SIG-M5 (cell line): Measurements from ENCODE around the gene PLCG2.
"Not testable (repeated sequence)": the region's sequence is repeated elsewhere in the genome, so short reads cannot be mapped to it uniquely, and the experiment has no call there.

Experiments used
- DNase-seq: peaks from one replicate; lab custom pipeline; 2025; lab: John Stamatoyannopoulos, UW

The PLCG2 gene

GRCh38 chr16:81913222-81913621, 134.1 kb downstream of the PLCG2 start:
- no peak for DNase-seq

DNA sequence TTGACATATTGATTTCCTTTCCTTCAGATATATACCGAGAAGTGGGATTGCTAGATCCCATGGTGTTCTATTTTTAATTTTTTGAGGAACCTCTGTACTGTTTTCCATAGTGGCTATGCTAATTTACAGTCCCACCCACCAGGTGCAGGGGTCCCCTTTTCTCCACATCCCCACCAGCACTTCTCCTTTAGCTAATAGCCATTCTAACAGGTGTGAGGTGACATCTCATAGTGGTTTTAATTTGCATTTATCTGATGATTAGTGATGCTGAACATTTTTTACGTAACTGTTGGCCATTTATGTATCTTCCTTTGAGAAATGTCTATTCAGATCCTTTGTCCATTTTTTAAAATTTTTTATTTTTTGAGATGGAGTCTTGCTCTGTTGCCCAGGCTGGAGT, 138.3 kb downstream of the PLCG2 start:
- DNase-seq = no peak

- no peak for DNase-seq
These were observed 139.8 kb downstream of the PLCG2 start for GRCh38 chr16:81918927-81919326.

DNA sequence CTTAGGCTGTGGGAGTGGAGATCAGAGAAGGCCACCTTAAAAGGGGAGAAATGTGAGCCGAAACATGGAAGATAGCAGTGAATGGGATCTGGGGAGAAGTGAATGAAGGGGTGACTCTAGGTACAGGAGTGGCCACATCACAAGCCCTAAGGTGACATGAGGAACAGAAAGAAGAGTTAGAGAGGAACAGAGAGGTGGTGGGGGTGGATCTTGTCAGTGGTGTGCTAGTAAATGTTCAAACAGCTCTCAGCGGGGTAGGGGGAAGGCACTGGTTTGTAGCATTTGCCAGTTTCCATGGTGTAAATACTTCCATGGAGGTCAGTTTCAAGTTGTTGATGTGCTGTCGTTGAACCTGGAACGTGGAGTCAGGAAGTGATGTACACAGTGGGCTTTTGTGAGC, 141.4 kb downstream of the PLCG2 start:
- DNase-seq = no peak

DNA sequence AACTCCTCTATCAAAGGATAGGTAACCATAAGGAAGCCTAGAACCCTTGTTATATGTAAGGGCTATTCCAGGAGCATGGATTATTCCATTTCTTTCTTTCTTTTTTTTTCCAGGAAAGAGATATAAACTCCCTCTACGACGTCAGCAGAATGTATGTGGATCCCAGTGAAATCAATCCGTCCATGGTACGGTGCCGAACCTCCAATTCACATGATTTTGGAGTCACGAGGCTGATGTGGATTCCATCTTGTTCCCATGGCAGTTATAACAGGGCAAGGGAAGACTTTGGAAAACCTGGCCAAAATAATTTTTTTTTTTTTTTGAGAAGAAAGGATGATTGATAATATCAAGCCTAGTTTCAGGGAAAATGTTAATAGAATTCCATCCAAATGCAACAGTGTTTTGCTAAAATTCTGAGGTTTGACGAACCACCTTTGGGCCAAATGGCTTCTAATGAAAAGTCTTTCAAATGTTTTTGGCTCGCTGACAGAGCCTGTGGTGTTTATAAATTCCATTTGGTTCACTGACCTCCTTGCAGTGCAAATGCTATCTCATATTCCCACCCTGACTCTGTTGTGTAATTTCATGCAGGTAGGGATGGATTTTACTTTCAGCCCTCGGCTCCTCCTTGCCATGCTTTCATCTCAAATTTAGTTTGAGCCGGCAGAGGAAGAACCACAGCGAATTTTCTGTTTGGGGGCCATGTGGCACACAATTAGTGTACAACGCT, 142.2 kb downstream of the PLCG2 start:
- no peak for DNase-seq

DNA sequence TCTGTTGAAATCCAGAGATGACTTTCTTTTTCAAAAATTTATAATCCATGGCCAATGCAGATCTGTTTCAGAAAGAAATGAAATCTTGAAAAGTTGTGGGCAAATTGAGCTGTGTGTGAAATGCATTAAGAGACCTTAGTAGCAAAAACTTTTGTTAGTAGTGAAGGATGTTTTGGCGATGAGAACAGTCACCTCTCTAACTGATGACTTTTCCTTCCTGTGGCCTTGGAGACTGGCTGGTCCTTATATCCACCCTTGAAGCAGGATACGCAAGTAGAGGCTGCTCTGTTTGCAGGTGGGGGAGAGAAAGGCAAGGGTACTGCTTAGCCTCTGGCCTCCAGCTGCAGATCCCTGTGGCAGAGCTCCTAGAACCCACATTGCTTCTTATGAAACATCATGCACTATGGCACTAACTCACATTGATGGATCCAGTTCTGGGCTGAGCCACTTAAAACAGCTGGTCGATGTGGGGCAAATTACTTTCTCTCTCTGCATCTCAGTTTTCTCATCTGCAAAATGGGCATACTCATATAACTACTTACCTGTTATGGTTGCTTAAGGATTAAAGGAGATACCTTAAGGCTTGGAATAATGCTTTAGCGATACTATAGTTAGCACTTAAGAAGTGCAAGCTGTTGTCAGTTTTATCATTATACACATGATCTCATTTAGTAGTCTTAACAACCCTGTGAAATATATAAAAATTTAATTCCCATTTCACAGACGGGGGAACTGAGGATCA, 142.9 kb downstream of the PLCG2 start:
- DNase-seq = no peak

GRCh38 chr16:81923296-81923695, 144.2 kb downstream of the PLCG2 start:
- DNase-seq = no peak

DNA sequence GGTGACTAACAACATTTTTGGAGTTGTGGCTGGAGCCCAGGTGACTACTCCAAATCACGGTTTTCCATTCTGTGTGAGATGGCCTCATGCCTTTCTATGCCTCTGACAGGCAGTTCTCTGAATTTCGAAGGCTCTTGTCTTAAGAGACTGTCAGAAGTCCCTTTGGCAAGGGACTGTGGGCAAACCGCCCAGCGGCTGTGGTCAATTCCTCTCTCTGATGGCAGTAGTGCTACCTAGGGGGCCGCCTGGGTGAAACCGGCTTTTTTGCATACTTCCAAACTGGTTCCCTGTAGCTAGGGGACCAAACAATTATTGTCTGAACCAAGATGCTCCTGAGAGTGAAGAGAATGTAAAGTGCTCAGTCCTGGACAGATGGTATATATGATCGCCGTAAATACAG, 145.9 kb downstream of the PLCG2 start:
- no peak for DNase-seq

DNA sequence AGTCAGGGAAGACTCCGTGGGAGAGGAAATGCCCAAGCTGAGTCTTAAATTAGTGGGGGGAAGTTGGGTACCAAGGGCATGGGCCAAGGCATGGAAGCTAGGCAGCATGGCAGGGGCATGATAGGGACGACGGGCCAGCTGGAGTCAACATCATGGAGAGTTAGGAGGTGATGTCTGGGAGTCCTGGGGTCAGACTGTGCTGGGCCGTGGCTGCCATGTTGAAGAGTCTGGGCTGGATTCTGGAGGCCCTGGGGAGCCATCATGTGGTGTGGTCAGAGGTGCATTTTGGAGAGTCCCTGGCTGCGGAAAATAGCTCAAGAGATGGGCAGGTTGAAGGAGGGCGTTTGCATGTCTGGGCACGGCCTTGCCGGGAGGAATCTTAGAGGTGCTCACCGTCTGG, 146.9 kb downstream of the PLCG2 start:
- DNase-seq = no peak

DNA sequence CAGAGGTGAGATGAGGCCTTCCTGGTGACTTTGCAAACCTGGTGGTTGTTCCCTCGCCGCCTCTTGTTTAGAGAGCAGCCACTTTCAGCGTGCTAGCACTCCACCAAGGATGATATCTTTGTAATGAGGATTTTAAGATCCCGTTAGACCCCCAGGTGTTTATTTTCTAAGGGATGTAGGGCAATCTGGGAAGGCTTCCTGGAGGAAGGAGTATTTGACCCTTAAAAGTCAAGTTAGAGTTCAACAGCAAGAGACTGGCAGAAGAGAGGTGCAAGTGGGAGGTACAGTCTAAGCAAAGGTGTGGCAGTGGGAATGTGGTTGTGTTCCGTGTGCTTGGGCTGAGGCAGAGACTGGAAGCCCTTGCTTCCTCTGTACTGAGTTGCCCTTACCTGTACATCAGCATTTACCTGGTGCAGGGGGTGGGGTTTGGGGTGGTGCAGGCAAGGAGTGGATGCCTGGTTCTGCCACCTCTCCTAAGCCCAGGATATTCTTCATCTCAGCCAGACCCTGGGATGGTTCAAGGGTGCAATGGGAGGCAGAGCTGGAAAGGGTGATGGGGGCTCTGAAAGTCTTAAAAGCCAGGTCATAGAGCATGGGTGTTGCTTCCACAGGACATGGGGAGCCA, 148.6 kb downstream of the PLCG2 start:
- no peak for DNase-seq

GRCh38 chr16:81928271-81928918, 149.3 kb downstream of the PLCG2 start:
- no peak for DNase-seq

- DNase-seq = no peak
These were observed 149.9 kb downstream of the PLCG2 start for GRCh38 chr16:81928975-81929374.

DNA sequence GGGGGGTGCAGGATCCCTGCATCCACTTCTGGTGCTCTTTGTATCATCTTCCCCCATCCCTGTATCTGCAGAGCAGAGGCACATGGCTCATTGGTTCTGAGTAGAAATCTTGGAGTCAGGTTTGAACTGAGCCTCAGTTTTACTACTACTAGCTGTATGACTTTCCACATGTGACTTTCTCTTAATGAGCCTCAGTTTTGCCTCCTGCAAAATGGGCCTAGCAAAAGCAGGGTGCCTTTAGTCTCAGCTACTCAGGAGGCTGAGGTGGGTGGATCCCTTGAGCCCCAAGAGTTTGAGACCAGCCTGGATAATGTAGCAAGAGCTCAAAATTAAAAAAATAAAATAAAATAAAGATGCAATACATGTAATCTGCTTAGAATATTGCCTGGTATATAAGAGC, 150.8 kb downstream of the PLCG2 start:
- DNase-seq = no peak

- no peak for DNase-seq
These were observed 152.8 kb downstream of the PLCG2 start for GRCh38 chr16:81931927-81932326.

DNA sequence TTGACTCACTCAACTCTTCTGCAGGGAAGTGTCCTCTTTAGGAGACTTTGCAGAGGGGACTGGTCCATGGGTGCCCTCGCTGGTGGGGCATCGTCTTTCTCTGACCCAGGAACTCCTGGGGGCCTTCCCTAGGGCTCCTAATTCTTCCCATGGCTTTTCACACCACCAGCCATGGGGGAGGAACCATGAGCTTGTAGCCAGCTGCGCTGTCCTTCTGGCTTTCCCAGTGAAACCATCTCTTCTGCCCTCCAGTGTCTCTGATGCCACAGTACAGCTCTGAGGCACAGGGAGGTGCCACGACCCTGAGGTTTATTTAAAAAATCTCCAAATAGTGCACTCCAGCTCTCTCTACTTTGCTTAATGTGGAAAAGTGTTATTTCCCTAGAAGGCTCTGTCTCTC, 153.6 kb downstream of the PLCG2 start:
- DNase-seq = no peak

- no peak for DNase-seq
These were observed 154.3 kb downstream of the PLCG2 start for GRCh38 chr16:81933361-81933760.

DNA sequence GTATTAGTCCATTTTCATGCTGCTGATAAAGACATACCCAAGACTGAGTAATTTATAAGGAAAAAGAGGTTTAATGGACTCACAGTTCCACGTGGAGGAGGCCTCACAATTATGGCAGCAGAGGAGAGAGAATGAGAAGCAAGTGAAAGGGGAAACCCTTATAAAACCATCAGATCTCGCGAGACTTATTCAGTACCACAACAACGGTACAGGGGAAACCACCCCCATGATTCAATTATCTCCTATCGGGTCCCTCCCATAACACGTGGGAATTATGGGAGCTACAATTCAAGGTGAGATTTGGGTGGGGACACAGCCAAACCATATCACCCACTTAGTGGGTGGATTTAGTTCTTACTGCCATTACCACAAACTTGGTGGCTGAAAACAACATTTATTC, 155.6 kb downstream of the PLCG2 start:
- DNase-seq = not testable (repeated sequence)

DNA sequence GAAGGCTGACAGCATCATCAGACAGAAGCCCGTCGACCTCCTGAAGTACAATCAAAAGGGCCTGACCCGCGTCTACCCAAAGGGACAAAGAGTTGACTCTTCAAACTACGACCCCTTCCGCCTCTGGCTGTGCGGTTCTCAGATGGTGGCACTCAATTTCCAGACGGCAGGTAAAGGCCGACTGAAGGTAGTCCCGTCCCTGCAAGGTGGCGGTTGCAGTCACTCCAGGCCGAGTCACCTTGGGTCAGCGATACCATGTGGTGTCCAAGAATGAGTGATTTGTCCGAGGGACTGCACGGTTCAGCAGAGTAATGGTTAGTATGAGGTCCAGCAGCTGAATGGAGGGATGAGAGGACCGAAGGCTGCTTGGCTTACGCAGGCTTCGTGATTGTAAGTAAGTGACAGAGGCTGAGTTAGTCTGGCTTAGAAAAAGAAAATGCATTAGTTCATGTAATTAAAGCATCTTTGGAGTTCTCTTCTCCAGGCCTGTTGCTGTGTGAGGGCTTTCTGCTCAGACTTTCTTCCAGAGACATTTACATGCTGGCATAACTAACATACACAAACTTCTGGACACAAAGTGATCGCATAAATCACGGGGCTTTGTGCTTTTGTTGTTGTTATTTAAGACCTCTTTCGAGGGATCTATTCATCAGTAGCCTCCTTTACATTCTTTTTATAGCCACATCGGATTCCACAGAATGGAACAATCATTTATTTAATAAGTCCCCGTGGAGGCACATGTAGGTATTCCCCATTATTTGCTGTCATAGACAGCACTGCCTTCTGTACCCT, 157.3 kb downstream of the PLCG2 start:
- DNase-seq = no peak

DNA sequence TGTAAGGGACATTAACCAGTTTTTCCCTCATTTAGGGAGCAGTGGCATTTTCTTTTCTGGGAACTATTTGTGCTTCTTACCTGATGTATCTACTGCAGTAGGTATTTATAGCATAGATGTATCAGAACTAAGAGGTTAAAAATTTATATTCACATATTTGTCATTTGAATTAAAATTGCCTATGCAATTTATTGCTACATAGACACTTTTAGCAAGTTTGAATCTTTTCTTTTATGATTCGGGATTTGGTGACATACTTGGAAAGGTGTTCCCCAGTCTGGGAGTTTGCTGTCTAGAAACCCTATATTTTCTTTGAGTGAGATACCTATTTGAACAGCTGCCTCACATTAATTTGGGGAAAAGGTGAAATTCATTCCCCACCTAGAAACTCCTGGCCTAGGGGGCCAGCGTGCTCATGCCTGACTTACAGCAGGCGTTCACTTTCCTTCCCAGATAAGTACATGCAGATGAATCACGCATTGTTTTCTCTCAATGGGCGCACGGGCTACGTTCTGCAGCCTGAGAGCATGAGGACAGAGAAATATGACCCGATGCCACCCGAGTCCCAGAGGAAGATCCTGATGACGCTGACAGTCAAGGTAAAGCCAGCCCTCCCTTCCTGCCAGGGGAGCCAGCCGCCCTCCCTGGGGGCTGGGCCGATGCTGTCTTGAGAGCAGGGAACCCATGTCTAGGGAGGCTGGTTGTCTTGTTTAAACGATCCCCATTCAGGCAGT, 158.4 kb downstream of the PLCG2 start:
- DNase-seq = no peak

- DNase-seq = no peak
These were observed 159.5 kb downstream of the PLCG2 start for GRCh38 chr16:81938326-81939163.
